GM12891 (cell line): Measurements from ENCODE around the gene RS1.

ENCODE experiments used
- POLR2A ChIP-seq: IDR thresholded peaks from 2 replicates; pipeline ENCODE4 v1.6.1; 2011; ENCODE audit warnings: low read depth, low read length, control low read depth
- TAF1 ChIP-seq: IDR thresholded peaks from 2 replicates; pipeline ENCODE4 v1.6.1; 2011; ENCODE audit warnings: low read depth, low read length, control low read depth

- TF ChIP-seq POLR2A = no peak
- no peak for TF ChIP-seq TAF1
These were observed 35.6 kb upstream of the RS1 start, which contains the start of gene PPEF1 for GRCh38 chrX:18707426-18708049.
